Endothelial cell (in vitro differentiated cells): ENCODE data around the gene TMSB4X. TPM values are rescaled to one million over a fixed set of nuclear protein-coding genes. Genes with fewer than 3 reads are reported as not detected.
"Not testable (repeated sequence)": the region's sequence is repeated elsewhere in the genome, so short reads cannot be mapped to it uniquely, and the experiment has no call there.

Experiments used
- DNase-seq: peaks from one replicate; pipeline ENCODE4 v3.0.0; 2021; ENCODE audit warnings: low spot score
- H3K27ac Mint-ChIP-seq: one replicate; pipeline ENCODE4 v1.8.0; 2021; ENCODE audit warnings: mixed read lengths, inconsistent platforms; ENCODE audit not compliant: unreplicated experiment
- H3K27me3 Mint-ChIP-seq: one replicate; pipeline ENCODE4 v1.8.0; 2021; ENCODE audit warnings: mild to moderate bottlenecking, moderate library complexity, mixed read lengths, inconsistent platforms; ENCODE audit not compliant: unreplicated experiment
- H3K36me3 Mint-ChIP-seq: one replicate; pipeline ENCODE4 v1.8.0; 2021; ENCODE audit warnings: mild to moderate bottlenecking, low read depth, mixed read lengths, inconsistent platforms; ENCODE audit not compliant: unreplicated experiment
- H3K4me1 Mint-ChIP-seq: one replicate; pipeline ENCODE4 v1.8.0; 2021; ENCODE audit warnings: mild to moderate bottlenecking, mixed read lengths, inconsistent platforms; ENCODE audit not compliant: unreplicated experiment
- H3K4me3 Mint-ChIP-seq: one replicate; pipeline ENCODE4 v1.8.0; 2021; ENCODE audit warnings: mild to moderate bottlenecking, mixed read lengths, inconsistent platforms; ENCODE audit not compliant: unreplicated experiment
- H3K9me3 Mint-ChIP-seq: one replicate; pipeline ENCODE4 v1.8.0; 2021; ENCODE audit warnings: mixed read lengths, inconsistent platforms; ENCODE audit not compliant: unreplicated experiment
- total RNA-seq: library from RNA; stranded (reverse); fragmentation: NEBNext Ultra II Directional; extraction: Animal tissue kit (Norgen Biotek cat#: 25700); gene quantifications from one replicate; pipeline ENCODE4 v1.2.1, GENCODE V29; 2021; ENCODE audit not compliant: unreplicated experiment
- TF ChIP-seq, protein P1 (sequence below): fragments of 200-600 bp; sonication (generic); IDR thresholded peaks from one replicate; pipeline ENCODE4 v1.5.0; 2021; ENCODE audit warnings: antibody characterized with exemption; ENCODE audit not compliant: unreplicated experiment

Gene TMSB4X
- total RNA-seq, 1 donor from 2014 or later, result 3,201 TPM

DNA sequence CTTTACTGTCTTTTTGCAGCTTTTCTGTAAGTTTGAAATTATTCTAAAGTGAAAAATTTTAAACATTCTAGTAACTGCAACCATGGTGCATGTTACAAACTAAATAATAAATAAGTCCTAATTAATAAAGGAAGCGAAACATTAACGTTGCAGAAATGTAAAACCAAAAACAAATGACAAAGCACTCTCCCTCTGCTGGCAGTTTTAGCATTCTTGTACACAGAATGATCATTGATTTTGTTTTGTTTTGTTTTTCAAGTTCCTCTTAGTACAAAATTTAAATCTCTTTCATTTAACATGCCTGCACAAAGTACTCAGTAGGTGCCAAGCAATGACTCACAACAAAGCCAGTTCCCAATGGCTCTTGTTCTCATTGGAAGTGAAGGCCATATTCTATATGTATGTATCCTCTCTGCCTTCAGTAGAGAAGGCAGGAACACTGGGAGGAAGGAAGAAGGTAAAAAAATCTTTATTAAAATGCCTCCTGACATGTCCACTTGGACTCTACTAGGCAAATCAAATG is 13.7 kb upstream of the TMSB4X start:
- no peak for DNase-seq
- TF ChIP-seq, protein P1, sequence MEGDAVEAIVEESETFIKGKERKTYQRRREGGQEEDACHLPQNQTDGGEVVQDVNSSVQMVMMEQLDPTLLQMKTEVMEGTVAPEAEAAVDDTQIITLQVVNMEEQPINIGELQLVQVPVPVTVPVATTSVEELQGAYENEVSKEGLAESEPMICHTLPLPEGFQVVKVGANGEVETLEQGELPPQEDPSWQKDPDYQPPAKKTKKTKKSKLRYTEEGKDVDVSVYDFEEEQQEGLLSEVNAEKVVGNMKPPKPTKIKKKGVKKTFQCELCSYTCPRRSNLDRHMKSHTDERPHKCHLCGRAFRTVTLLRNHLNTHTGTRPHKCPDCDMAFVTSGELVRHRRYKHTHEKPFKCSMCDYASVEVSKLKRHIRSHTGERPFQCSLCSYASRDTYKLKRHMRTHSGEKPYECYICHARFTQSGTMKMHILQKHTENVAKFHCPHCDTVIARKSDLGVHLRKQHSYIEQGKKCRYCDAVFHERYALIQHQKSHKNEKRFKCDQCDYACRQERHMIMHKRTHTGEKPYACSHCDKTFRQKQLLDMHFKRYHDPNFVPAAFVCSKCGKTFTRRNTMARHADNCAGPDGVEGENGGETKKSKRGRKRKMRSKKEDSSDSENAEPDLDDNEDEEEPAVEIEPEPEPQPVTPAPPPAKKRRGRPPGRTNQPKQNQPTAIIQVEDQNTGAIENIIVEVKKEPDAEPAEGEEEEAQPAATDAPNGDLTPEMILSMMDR, result no peak
- Mint-ChIP-seq H3K36me3 (no peaks in the 10 kb centered on the region), H3K27ac (no peak overlapping the region), H3K27me3 (no peaks in the 10 kb centered on the region), H3K4me3 (no peak overlapping the region), H3K9me3 (no peaks in the 10 kb centered on the region), H3K4me1 (peaks cover 16% of the 10 kb centered on the region)

DNA sequence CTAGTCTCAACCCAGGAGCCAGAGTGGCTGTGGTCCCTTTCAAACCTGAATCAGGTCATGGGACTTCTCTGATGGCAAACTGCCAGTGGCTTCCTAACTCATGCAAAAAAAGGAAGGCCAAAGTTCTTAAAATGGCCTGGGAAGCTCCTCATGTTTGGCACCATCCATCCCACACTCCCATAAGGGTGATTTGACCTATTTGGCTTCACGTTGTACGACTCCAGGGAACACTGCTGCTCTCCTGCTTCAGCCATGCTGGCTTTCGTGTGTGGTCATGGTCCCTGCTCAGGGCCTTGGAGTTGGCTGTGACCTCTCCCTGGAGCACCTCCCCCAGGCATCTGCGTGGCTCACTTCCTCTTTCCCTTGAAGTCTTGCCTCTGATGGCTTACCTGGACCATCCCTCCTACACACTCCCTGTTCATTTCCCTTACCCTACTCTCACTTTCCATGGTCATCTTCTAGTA is 12.8 kb upstream of the TMSB4X start:
- Mint-ChIP-seq H3K36me3 (no peaks in the 10 kb centered on the region), H3K27ac (no peak overlapping the region), H3K27me3 (no peaks in the 10 kb centered on the region), H3K9me3 (no peaks in the 10 kb centered on the region), H3K4me1 (peaks cover 9% of the 10 kb centered on the region), H3K4me3 (no peak overlapping the region)
- no peak for DNase-seq
- TF ChIP-seq, protein P1, result no peak

DNA sequence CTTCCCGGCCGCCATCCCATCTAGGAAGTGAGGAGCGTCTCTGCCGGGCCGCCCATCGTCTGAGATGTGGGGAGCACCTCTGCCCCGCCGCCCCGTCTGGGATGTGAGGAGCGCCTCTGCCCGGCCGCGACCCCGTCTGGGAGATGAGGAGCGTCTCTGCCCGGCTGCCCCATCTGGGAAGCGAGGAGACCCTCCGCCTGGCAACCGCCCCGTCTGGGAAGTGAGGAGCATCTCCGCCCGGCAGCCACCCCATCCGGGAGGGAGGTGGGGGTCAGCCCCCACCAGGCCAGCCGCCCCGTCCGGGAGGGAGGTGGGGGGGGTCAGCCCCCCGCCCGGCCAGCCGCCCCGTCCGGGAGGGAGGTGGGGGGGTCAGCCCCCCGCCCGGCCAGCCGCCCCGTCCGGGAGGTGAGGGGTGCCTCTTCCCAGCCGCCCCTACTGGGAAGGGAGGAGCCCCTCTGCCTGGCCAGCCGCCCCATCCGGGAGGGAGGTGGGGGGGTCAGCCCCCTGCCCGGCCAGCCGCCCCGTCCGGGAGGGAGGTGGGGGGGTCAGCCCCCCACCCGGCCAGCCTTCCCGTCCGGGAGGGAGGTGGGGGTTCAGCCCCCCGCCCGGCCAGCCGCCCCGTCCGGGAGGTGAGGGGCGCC is 11.6 kb upstream of the TMSB4X start:
- not testable (repeated sequence) for H3K9me3 Mint-ChIP-seq, H3K27ac Mint-ChIP-seq, H3K36me3 Mint-ChIP-seq, DNase-seq, H3K27me3 Mint-ChIP-seq, H3K4me1 Mint-ChIP-seq, H3K4me3 Mint-ChIP-seq

DNA sequence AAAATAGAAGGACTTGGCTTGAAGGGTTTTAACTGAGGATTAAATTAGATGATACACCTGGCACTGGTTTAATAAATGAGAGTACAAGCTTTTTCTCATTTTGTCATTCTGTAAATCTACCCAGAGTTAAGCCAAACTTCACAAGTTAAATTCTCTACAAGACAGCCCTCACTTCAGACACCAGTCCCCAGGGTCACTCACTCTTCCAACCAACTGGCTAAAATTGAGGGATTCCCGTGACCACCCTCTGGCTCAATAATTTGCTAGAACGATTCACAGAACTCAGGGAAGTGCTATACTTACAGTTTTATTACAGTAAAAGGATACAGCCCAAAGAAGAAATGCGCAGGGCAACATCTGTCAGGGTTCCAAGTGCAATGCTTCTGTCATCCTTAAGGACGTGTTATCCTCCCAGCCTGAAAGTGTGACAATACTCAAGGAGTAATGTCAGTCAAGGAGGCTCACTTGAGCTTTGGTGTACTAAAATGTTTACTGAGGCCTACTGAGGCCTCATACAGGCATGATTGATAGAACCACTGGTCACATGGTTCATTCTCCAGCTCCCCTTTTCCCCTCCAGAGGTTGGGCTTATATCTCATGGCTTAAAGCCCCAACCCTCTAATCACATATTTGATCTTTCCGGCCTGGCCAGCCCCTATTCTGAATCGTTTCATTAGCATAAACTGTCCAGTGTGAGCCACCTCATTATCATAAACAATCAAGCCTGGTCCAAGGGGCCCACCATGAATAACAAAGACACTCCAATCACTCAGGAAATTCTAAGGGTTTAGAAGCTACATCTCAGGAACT is 9.6 kb upstream of the TMSB4X start:
- no peak overlapping the region for H3K4me3 Mint-ChIP-seq
- H3K4me1 Mint-ChIP-seq, result peaks cover 8% of the 10 kb centered on the region
- H3K36me3 Mint-ChIP-seq, result no peaks in the 10 kb centered on the region
- no peaks in the 10 kb centered on the region for H3K27me3 Mint-ChIP-seq
- H3K27ac Mint-ChIP-seq, result no peak overlapping the region
- no peaks in the 10 kb centered on the region for H3K9me3 Mint-ChIP-seq
- TF ChIP-seq, protein P1, result no peak
- no peak for DNase-seq

DNA sequence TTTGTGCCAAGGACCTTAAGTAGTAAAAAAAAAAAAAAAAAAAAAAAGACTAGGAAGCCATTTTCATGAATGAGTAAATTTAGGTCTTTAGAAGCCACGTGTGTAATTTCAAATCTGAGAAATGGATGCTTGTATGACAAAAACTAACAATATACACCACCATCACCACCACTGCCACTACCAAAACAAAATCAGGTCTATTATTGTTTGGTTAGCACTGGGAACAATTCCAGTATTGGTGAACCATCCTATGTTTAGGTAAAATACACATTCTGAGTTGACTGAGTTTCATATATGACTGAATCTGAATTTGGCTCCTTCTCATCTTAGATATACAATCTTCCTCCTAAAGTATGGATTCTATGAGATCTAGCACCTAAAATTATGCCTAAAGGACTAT is 8.8 kb upstream of the TMSB4X start:
- TF ChIP-seq, protein P1, result no peak
- H3K4me3 Mint-ChIP-seq, result no peak overlapping the region
- H3K27me3 Mint-ChIP-seq, result no peaks in the 10 kb centered on the region
- H3K27ac Mint-ChIP-seq, result no peak overlapping the region
- no peaks in the 10 kb centered on the region for H3K36me3 Mint-ChIP-seq
- H3K4me1 Mint-ChIP-seq, result peaks cover 14% of the 10 kb centered on the region
- DNase-seq, result no peak
- no peaks in the 10 kb centered on the region for H3K9me3 Mint-ChIP-seq
